Activated CD8-positive, alpha-beta memory T cell treated with anti-CD3 and anti-CD28 coated beads, Interleukin-2, amount 10 ng/mL, durations not matched to agents 7 days and 5 days (primary cell): Measurements from ENCODE around the gene PHF2. TPM values are rescaled to one million over a fixed set of nuclear protein-coding genes. Genes with fewer than 3 reads are reported as not detected.

ENCODE experiments used
- ATAC-seq: fragments of 150-1000 bp; cut with Tn5 transposase; one replicate; pipeline ENCODE4 v1.10.0; 2021; ENCODE audit warnings: moderate library complexity
- CTCF ChIA-PET: fragments of 350-600 bp; sonication (Branson Sonifier 250); formaldehyde crosslinking; loops from one replicate; lab custom pipeline; 2021; ENCODE audit warnings: antibody characterized with exemption; lab: Charles Lee
- DNase-seq: peaks from one replicate; pipeline ENCODE4 v3.0.0-alpha.2; 2020
- H3K27ac Mint-ChIP-seq: one replicate; pipeline ENCODE4 v1.8.0; 2021; ENCODE audit warnings: mild to moderate bottlenecking, mixed read lengths
- H3K27me3 Mint-ChIP-seq: one replicate; pipeline ENCODE4 v1.8.0; 2021; ENCODE audit warnings: mixed read lengths
- H3K36me3 Mint-ChIP-seq: one replicate; pipeline ENCODE4 v1.8.0; 2021; ENCODE audit warnings: mild to moderate bottlenecking, mixed read lengths
- H3K4me1 Mint-ChIP-seq: one replicate; pipeline ENCODE4 v1.8.0; 2021; ENCODE audit warnings: mixed read lengths
- H3K4me3 Mint-ChIP-seq: one replicate; pipeline ENCODE4 v1.8.0; 2021; ENCODE audit warnings: mild to moderate bottlenecking, moderate library complexity, mixed read lengths
- H3K9me3 Mint-ChIP-seq: one replicate; pipeline ENCODE4 v1.8.0; 2022; ENCODE audit warnings: low read depth, mixed read lengths
- total RNA-seq, 2 experiments: library from RNA; stranded (reverse); gene quantifications; one replicate each; pipeline ENCODE4 v1.2.3, GENCODE V29; 2021

Gene PHF2
- total RNA-seq, 2 experiments from 2014 or later, result 25.1 to 26.3 TPM

- Mint-ChIP-seq H3K36me3 (peaks cover 1% of the 10 kb centered on the region), H3K9me3 (no peaks in the 10 kb centered on the region), H3K4me1 (no peaks in the 10 kb centered on the region), H3K27me3 (no peaks in the 10 kb centered on the region), H3K4me3 (no peak overlapping the region), H3K27ac (no peak overlapping the region)
- CTCF ChIA-PET, result no interaction called here
- DNase-seq (no peak), ATAC-seq (no peak)
Measured at GRCh38 chr9:93653760-93654159, 77.4 kb downstream of the PHF2 start.

DNA sequence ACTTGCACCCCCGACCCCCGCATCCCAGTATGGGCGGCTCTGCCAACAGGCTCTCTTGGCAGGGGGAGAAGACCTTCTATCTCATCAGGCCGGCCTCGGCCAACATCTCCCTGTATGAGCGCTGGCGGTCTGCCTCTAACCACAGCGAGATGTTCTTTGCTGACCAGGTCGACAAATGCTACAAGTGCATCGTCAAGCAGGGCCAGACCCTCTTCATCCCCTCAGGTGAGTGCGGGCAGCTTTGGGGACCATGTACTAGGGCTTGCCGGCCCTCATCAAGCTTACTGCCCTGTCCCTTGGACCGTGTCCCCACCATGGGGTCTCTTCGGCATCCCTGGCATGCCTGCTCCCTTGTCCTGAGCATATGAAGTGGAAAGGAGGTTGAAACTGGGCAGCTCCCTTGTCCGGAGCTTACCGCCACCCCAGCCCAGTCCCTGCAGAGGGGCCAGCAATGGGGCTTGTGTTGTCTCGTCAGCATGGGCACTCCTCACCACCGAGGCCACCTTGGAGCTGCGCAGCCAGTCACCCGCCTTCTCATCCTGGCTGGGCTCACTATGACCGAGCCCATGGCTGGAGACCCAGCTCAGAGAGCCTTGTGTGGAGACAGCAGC lies 78.1 kb downstream of the PHF2 start:
- CTCF ChIA-PET, result no interaction called here
- no peak for DNase-seq
- Mint-ChIP-seq H3K27me3 (no peaks in the 10 kb centered on the region), H3K4me3 (no peak overlapping the region), H3K9me3 (no peaks in the 10 kb centered on the region), H3K27ac (no peak overlapping the region), H3K36me3 (peaks cover 1% of the 10 kb centered on the region), H3K4me1 (no peaks in the 10 kb centered on the region)
- ATAC-seq, result no peak

DNA sequence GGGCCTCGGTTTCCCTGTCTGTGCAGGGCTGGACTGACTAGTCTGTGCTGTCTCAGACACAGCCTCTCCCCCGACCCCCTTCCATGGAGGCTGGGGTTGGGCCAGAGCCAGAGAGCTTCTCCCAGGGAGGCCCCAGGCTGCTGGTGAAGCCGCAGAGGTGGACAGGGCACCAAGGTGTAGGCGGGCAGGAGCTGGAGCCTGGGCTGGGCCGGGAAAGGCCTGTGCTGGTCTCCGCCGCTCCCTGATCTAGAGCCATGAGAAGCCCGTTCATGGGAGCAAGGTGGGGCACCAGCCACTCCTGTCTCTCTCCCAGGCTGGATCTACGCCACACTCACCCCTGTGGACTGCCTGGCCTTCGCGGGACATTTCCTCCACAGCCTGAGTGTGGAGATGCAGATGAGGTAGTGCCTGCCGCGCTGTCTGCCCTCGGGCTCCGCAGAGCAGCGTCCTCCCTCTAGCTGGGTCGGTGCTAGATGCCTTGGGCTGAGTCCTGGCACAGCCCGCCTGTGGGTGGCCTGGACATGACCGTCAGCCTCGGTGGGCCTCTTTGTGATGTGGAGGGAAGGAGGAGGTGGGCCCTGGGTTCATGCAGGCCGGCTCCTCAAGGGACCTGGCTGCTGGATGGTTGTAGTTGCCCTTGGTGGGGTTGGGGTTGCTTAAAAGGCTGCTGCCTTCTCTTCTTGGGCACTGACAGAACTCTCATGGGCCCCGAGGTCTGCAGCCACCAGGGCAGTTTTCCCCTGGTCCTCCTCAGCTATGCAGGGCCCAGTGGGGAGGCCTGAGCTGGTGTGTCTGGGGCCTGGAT lies 79.4 kb downstream of the PHF2 start:
- Mint-ChIP-seq H3K27me3 (no peaks in the 10 kb centered on the region), H3K27ac (no peak overlapping the region)
- CTCF ChIA-PET, result no interaction called here

GRCh38 chr9:93656426-93657239 lies 80.2 kb downstream of the PHF2 start:
- DNase-seq (no peak), ATAC-seq (no peak)
- peaks cover 5% of the 10 kb centered on the region for H3K36me3 Mint-ChIP-seq
- no peaks in the 10 kb centered on the region for H3K27me3 Mint-ChIP-seq
- H3K4me3 Mint-ChIP-seq, result no peak overlapping the region
- CTCF ChIA-PET, result no interaction called here
- H3K27ac Mint-ChIP-seq, result no peak overlapping the region
- H3K9me3 Mint-ChIP-seq, result no peaks in the 10 kb centered on the region
- H3K4me1 Mint-ChIP-seq, result no peaks in the 10 kb centered on the region

More for the DNA sequence above, 79.4 kb downstream of the PHF2 start:
- H3K4me1 Mint-ChIP-seq, result no peaks in the 10 kb centered on the region
- peaks cover 5% of the 10 kb centered on the region for H3K36me3 Mint-ChIP-seq
- no peaks in the 10 kb centered on the region for H3K9me3 Mint-ChIP-seq
- no peak for DNase-seq
- no peak for ATAC-seq
- H3K4me3 Mint-ChIP-seq, result no peak overlapping the region

- ATAC-seq (no peak), DNase-seq (no peak)
- CTCF ChIA-PET, result no interaction called here
Measured at GRCh38 chr9:93657331-93658111, 81.1 kb downstream of the PHF2 start.

DNA sequence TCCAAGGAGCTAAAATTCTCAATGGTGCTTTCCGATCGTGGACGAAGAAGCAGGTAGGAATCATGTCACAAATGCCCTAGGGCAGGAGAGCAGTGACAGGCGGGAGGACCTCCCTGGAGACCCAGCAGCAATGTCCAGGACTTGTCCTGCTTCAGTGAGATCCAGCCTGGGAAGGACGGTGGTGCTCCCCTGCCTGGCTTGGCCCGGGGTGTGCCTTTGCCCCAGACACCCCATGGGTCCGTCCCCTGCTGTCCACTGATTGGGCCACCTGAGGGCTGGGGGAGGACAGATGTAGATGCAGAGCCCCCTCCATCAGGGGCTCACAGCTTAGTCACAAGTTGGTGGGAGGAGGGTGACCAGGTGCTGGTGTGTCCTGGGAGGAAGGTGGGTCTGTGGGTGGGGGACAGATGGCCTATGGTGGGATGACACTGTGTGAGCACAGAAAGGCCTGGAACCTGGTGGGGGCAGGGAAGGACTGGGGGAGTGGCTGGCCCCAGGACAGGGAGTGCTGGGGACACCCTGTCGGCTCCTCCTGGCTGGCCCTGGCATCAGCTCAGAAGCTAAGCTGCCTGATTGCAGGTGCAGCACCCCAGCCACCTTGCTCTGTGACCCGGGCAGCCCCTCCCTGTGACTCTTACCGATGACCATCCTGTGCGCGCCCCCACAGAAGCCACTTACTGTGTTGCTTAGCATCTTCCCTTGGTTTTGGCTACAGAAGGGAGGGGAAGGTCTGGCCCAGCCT lies 82.0 kb downstream of the PHF2 start:
- peaks cover 5% of the 10 kb centered on the region for H3K36me3 Mint-ChIP-seq
- H3K27ac Mint-ChIP-seq, result no peak overlapping the region
- H3K4me3 Mint-ChIP-seq, result no peak overlapping the region
- no peaks in the 10 kb centered on the region for H3K4me1 Mint-ChIP-seq
- H3K9me3 Mint-ChIP-seq, result no peaks in the 10 kb centered on the region
- CTCF ChIA-PET, result no interaction called here
- DNase-seq (no peak), ATAC-seq (no peak)
- H3K27me3 Mint-ChIP-seq, result no peaks in the 10 kb centered on the region

More at GRCh38 chr9:93657331-93658111, 81.1 kb downstream of the PHF2 start:
- no peaks in the 10 kb centered on the region for H3K9me3 Mint-ChIP-seq
- no peak overlapping the region for H3K27ac Mint-ChIP-seq
- no peaks in the 10 kb centered on the region for H3K4me1 Mint-ChIP-seq
- H3K4me3 Mint-ChIP-seq, result no peak overlapping the region
- H3K27me3 Mint-ChIP-seq, result no peaks in the 10 kb centered on the region
- H3K36me3 Mint-ChIP-seq, result peaks cover 5% of the 10 kb centered on the region

- DNase-seq (no peak), ATAC-seq (no peak)
- no peak overlapping the region for H3K4me3 Mint-ChIP-seq
- peaks cover 5% of the 10 kb centered on the region for H3K36me3 Mint-ChIP-seq
- no peaks in the 10 kb centered on the region for H3K9me3 Mint-ChIP-seq
- H3K27ac Mint-ChIP-seq, result no peak overlapping the region
- CTCF ChIA-PET, result no interaction called here
- H3K27me3 Mint-ChIP-seq, result no peaks in the 10 kb centered on the region
- H3K4me1 Mint-ChIP-seq, result no peaks in the 10 kb centered on the region
Measured at GRCh38 chr9:93659044-93659836, 82.9 kb downstream of the PHF2 start.

GRCh38 chr9:93659837-93660177 lies 83.4 kb downstream of the PHF2 start:
- H3K4me3 Mint-ChIP-seq, result no peak overlapping the region
- no peak overlapping the region for H3K27ac Mint-ChIP-seq

DNA sequence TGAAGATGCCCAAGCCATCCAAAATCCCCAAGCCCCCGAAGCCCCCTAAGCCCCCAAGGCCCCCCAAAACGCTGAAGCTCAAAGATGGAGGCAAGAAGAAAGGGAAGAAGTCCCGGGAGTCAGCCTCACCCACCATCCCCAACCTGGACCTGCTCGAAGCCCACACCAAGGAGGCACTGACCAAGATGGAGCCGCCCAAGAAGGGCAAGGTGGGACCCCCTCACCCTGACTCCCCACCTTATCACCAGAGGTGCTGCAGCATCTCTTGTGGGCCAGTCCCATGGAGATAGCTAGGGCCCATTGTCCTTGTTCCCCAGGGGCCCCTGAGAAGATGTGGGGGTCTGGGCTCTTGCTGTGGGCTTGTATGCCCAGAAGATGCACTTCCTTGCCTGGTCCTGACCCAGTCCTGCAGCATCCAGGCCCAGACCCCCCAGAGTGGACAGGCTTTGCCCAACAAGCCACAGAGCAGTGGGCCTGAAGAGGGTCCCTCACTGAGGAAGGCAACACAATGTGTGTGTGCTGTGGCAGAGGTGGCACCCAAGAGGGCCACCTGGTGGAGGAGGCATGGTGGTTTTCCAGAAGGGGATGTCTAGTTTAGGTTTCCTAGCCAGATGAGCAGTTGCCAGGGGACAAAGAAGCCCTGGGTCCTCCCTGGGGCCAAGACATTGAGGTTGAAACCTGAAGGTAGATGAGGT lies 84.1 kb downstream of the PHF2 start:
- Mint-ChIP-seq H3K27me3 (no peaks in the 10 kb centered on the region), H3K27ac (no peak overlapping the region), H3K4me3 (no peak overlapping the region), H3K36me3 (peaks cover 5% of the 10 kb centered on the region), H3K4me1 (no peaks in the 10 kb centered on the region), H3K9me3 (no peaks in the 10 kb centered on the region)
- CTCF ChIA-PET, result no interaction called here
- DNase-seq, result no peak
- no peak for ATAC-seq

More at GRCh38 chr9:93659837-93660177, 83.4 kb downstream of the PHF2 start:
- Mint-ChIP-seq H3K4me1 (no peaks in the 10 kb centered on the region), H3K27me3 (no peaks in the 10 kb centered on the region), H3K36me3 (peaks cover 5% of the 10 kb centered on the region), H3K9me3 (no peaks in the 10 kb centered on the region)
- CTCF ChIA-PET, result no interaction called here
- ATAC-seq (no peak), DNase-seq (no peak)

- Mint-ChIP-seq H3K4me3 (no peak overlapping the region), H3K4me1 (no peaks in the 10 kb centered on the region), H3K9me3 (no peaks in the 10 kb centered on the region), H3K27ac (no peak overlapping the region), H3K36me3 (peaks cover 5% of the 10 kb centered on the region), H3K27me3 (no peaks in the 10 kb centered on the region)
- CTCF ChIA-PET, result no interaction called here
- ATAC-seq (no peak), DNase-seq (no peak)
Measured at GRCh38 chr9:93661591-93661990, 85.2 kb downstream of the PHF2 start.

DNA sequence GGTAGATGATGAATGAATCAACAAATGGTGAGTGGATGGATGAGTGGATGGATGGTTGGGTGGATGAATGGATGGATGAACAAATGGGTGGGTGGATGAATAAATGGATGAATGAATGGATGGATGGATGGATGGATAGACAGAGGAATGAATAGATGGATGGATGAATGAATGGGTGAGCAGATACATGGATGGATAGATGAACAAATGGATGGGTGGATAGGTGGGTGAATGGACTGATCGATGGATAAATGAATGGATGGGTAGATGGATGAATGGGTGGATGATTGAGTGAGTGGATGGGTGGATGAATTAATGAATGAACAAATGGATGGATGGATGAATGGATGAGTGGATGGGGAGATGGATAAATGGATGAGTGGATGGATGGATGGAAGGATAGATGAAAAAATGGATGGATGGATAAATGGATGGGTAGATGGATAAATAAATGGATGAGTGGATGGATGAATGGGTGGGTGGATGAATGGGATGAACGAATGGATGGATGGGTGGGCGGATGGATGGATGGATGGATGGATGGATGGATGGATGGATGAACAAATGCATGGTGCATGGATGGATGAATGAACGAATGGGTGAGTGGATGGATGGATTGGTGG lies 85.7 kb downstream of the PHF2 start:
- peaks cover 5% of the 10 kb centered on the region for H3K36me3 Mint-ChIP-seq
- no peak for DNase-seq
- no peaks in the 10 kb centered on the region for H3K4me1 Mint-ChIP-seq
- no peak overlapping the region for H3K27ac Mint-ChIP-seq
- no peaks in the 10 kb centered on the region for H3K27me3 Mint-ChIP-seq
- no peak for ATAC-seq
- no peaks in the 10 kb centered on the region for H3K9me3 Mint-ChIP-seq
- no peak overlapping the region for H3K4me3 Mint-ChIP-seq
- CTCF ChIA-PET, result no interaction called here
